ENCODE results near the gene RAB28. TPM values are rescaled to one million over a fixed set of nuclear protein-coding genes. Genes with fewer than 3 reads are reported as not detected.

Gene RAB28
- total and polyA plus RNA-seq, 4 donors, result 11.3 to 27.7 (median 15.0) TPM

DNA sequence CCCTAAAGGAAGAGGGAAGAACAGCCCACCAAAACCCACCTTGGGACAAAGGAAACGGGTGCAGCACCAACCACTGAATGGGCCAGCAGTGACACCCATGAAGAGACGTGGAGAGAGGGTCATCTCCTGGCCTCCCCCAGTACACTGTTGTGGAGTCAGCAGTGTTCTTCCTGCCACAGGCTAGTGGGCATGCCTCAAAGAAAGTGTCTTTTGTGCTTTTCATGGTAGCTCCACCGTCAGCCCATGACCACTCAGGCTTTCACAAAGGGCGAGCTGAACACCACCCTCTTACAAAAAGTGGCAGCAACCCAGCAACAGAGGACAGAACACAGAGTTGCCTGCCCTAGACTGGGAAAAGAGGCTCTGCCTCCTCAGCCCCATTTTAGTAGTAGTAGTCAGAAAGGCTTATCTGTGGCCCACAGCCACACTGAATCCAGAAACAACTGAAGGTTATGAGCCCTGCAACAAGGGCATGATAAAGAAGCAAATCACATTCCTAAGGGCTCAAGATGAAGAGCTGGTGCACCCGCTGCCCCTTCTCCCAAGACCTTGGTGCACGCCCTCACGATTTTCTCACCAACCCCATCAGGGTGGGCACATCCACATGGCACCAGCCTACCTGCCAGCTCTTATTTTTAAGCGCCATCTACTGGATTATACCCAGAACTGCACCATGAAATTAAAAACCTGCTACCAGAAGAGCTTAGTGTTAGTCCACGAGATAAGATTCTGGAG, 53.1 kb downstream of the RAB28 start:
- no peak overlapping the region for H3K27ac ChIP-seq (ENCODE audit: low read depth in 1 of 2, low read length in 1 of 2)
- H3K9ac ChIP-seq (ENCODE audit: insufficient read depth in 1 of 2, low read length in 2 of 2), result no peak overlapping the region
- no peak for ATAC-seq (ENCODE audit: insufficient read depth, low FRiP score)
- DNase-seq, result no peak
- H3K27me3 ChIP-seq (ENCODE audit: control insufficient read depth in 3 of 3, insufficient read depth in 3 of 3, low read length in 2 of 3), result no peaks in the 10 kb centered on the region
- TF ChIP-seq, protein P1, sequence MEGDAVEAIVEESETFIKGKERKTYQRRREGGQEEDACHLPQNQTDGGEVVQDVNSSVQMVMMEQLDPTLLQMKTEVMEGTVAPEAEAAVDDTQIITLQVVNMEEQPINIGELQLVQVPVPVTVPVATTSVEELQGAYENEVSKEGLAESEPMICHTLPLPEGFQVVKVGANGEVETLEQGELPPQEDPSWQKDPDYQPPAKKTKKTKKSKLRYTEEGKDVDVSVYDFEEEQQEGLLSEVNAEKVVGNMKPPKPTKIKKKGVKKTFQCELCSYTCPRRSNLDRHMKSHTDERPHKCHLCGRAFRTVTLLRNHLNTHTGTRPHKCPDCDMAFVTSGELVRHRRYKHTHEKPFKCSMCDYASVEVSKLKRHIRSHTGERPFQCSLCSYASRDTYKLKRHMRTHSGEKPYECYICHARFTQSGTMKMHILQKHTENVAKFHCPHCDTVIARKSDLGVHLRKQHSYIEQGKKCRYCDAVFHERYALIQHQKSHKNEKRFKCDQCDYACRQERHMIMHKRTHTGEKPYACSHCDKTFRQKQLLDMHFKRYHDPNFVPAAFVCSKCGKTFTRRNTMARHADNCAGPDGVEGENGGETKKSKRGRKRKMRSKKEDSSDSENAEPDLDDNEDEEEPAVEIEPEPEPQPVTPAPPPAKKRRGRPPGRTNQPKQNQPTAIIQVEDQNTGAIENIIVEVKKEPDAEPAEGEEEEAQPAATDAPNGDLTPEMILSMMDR (IDR thresholded peaks at IDR 0.05; ENCODE audit: control extremely low read depth, extremely low read depth), result no peak
- no peak overlapping the region for H3K4me3 ChIP-seq
- H3K4me1 ChIP-seq (ENCODE audit: control insufficient read depth in 5 of 5, insufficient read depth in 5 of 5, low read length in 5 of 5), result peaks cover 0 to 6% (median 0%) of the 10 kb centered on the region in 5 donors
- no peaks in the 10 kb centered on the region for H3K36me3 ChIP-seq (ENCODE audit: control insufficient read depth in 4 of 4, insufficient read depth in 4 of 4, low read length in 4 of 4)
- no peaks in the 10 kb centered on the region for H3K9me3 ChIP-seq (ENCODE audit: control insufficient read depth in 4 of 4, insufficient read depth in 3 of 4, low read length in 3 of 4)
- WGBS, 2 donors, result 93% methylated on average over 9 of the region's 9 CpGs

- no peaks in the 10 kb centered on the region for H3K9me3 ChIP-seq (ENCODE audit: control insufficient read depth in 4 of 4, insufficient read depth in 3 of 4, low read length in 3 of 4)
- no peak for ATAC-seq (ENCODE audit: insufficient read depth, low FRiP score)
- H3K27me3 ChIP-seq (ENCODE audit: control insufficient read depth in 3 of 3, insufficient read depth in 3 of 3, low read length in 2 of 3), result no peaks in the 10 kb centered on the region
- TF ChIP-seq, protein P1 (IDR thresholded peaks at IDR 0.05; ENCODE audit: control extremely low read depth, extremely low read depth), result no peak
- DNase-seq, result peak in 1 of 3 donors; percentile 28
- H3K9ac ChIP-seq (ENCODE audit: insufficient read depth in 1 of 2, low read length in 2 of 2), result no peak overlapping the region
- H3K4me3 ChIP-seq, result no peak overlapping the region
- peaks cover 0 to 2% (median 0%) of the 10 kb centered on the region in 5 donors for H3K4me1 ChIP-seq (ENCODE audit: control insufficient read depth in 5 of 5, insufficient read depth in 5 of 5, low read length in 5 of 5)
- peaks cover 0 to 2% (median 0%) of the 10 kb centered on the region in 4 donors for H3K36me3 ChIP-seq (ENCODE audit: control insufficient read depth in 4 of 4, insufficient read depth in 4 of 4, low read length in 4 of 4)
- H3K27ac ChIP-seq (ENCODE audit: low read depth in 1 of 2, low read length in 1 of 2), result no peak overlapping the region
- 79 to 88% methylated on average over 20 of the region's 20 CpGs for WGBS, 2 donors
These were observed 56.4 kb downstream of the RAB28 start for GRCh38 chr4:13427599-13428325.

- peaks cover 0 to 4% (median 2%) of the 10 kb centered on the region in 4 donors for H3K9me3 ChIP-seq (ENCODE audit: control insufficient read depth in 4 of 4, insufficient read depth in 3 of 4, low read length in 3 of 4)
- TF ChIP-seq, protein P1 (IDR thresholded peaks at IDR 0.05; ENCODE audit: control extremely low read depth, extremely low read depth), result no peak
- no peak overlapping the region for H3K9ac ChIP-seq (ENCODE audit: insufficient read depth in 1 of 2, low read length in 2 of 2)
- H3K36me3 ChIP-seq (ENCODE audit: control insufficient read depth in 4 of 4, insufficient read depth in 4 of 4, low read length in 4 of 4), result no peaks in the 10 kb centered on the region
- peaks cover 0 to 12% (median 9%) of the 10 kb centered on the region in 5 donors for H3K4me1 ChIP-seq (ENCODE audit: control insufficient read depth in 5 of 5, insufficient read depth in 5 of 5, low read length in 5 of 5)
- DNase-seq, result peak in 2 of 3 donors; percentile 24 to 37
- H3K27ac ChIP-seq (ENCODE audit: low read depth in 1 of 2, low read length in 1 of 2), result no peak overlapping the region
- 80 to 92% methylated on average over 30 to 32 of the region's 32 CpGs for WGBS, 2 donors
- H3K4me3 ChIP-seq, result no peak overlapping the region
- ATAC-seq (ENCODE audit: insufficient read depth, low FRiP score), result no peak
- no peaks in the 10 kb centered on the region for H3K27me3 ChIP-seq (ENCODE audit: control insufficient read depth in 3 of 3, insufficient read depth in 3 of 3, low read length in 2 of 3)
These were observed 68.9 kb downstream of the RAB28 start for GRCh38 chr4:13415068-13415785.

Measured in lung (tissue), 12 donors.